ENCODE measurements around the gene PRM1.
A peak's percentile ranks its signal among the peaks of the same experiment; 100 is the strongest.

The PRM1 gene

GRCh38 chr16:11254913-11255736 is 26.0 kb downstream of the PRM1 start:
- peak overlapping the region; percentile 48 for H3K4me3 ChIP-seq (ENCODE audit: low read depth, low read length)
- DNase-seq (ENCODE audit: low read depth): peak; percentile 69
- TF ChIP-seq, protein P1, sequence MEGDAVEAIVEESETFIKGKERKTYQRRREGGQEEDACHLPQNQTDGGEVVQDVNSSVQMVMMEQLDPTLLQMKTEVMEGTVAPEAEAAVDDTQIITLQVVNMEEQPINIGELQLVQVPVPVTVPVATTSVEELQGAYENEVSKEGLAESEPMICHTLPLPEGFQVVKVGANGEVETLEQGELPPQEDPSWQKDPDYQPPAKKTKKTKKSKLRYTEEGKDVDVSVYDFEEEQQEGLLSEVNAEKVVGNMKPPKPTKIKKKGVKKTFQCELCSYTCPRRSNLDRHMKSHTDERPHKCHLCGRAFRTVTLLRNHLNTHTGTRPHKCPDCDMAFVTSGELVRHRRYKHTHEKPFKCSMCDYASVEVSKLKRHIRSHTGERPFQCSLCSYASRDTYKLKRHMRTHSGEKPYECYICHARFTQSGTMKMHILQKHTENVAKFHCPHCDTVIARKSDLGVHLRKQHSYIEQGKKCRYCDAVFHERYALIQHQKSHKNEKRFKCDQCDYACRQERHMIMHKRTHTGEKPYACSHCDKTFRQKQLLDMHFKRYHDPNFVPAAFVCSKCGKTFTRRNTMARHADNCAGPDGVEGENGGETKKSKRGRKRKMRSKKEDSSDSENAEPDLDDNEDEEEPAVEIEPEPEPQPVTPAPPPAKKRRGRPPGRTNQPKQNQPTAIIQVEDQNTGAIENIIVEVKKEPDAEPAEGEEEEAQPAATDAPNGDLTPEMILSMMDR (IDR thresholded peaks at IDR 0.05; ENCODE audit: low read depth, low read length): peak; percentile 6
- TF ChIP-seq POLR2A (IDR thresholded peaks at IDR 0.05; ENCODE audit: extremely low read depth, insufficient read length): no peak

DNA sequence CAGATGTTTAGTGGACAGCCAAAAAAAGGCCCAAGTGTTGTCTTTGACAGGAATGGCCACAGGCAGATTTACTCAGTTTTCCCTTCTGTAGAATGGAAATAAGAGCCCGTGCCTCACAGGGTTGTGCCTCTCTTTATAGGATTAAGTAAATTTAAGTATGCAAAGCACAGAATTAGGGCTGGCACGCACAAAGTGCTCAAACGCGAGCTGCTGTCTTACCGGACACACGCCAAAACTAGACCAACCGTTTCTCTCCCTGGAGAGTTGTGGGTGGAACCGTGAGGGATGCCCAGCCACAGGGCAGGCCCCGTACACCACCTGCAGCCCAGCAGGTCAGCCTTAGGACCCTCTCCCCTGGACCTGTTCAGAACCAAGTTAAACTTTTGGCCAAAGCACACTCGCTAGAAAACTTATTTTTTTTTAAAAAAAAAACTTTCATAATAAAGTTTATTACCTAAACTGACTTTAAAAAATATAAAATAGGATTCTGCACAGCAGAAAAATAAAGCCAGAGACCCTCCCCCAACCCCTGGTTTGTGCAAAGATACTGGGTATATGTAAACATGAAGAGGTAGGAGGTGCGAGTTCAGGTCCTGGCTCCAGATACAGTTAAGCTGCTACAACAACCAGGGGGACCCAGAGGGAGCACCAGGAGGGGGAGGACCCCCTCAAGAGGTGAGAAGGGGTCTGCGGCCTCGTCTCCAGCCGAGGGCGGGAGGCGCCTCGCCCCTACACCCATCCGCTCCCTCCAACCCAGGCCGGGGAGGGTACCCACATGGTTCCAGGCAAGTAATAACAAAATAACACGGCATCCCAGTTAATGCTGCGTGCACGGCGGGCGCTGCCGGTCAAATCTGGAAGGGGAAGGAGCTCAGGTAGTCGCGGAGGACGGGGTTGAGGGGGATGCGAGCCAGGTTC is 26.9 kb downstream of the PRM1 start:
- TF ChIP-seq MAX (IDR thresholded peaks at IDR 0.05; ENCODE audit: low read depth, low read length) (0 out of 2 replicates have a peak, but pooled peaks have one; percentile 28), POLR2A (IDR thresholded peaks at IDR 0.05; ENCODE audit: extremely low read depth, insufficient read length) (no peak)
- peak overlapping the region; percentile 48 for H3K4me3 ChIP-seq (ENCODE audit: low read depth, low read length)
- peak; percentile 75 for DNase-seq (ENCODE audit: low read depth)

GRCh38 chr16:11253009-11253994 is 27.8 kb downstream of the PRM1 start:
- TF ChIP-seq POLR2A (IDR thresholded peaks at IDR 0.05; ENCODE audit: extremely low read depth, insufficient read length) (no peak), MAX (IDR thresholded peaks at IDR 0.05; ENCODE audit: low read depth, low read length) (no peak), MYC (IDR thresholded peaks at IDR 0.05; ENCODE audit: low read depth, low read length) (no peak)
- TF ChIP-seq, protein P1 (IDR thresholded peaks at IDR 0.05; ENCODE audit: low read depth, low read length): no peak
- DNase-seq (ENCODE audit: low read depth): peak; percentile 61
- H3K4me3 ChIP-seq (ENCODE audit: low read depth, low read length): peak overlapping the region; percentile 48

- no peak for TF ChIP-seq MAX (IDR thresholded peaks at IDR 0.05; ENCODE audit: low read depth, low read length)
- TF ChIP-seq, protein P1 (IDR thresholded peaks at IDR 0.05; ENCODE audit: low read depth, low read length): no peak
- TF ChIP-seq MYC (IDR thresholded peaks at IDR 0.05; ENCODE audit: low read depth, low read length): no peak
- TF ChIP-seq POLR2A (IDR thresholded peaks at IDR 0.05; ENCODE audit: extremely low read depth, insufficient read length): no peak
- H3K4me3 ChIP-seq (ENCODE audit: low read depth, low read length): no peak overlapping the region
Observed at GRCh38 chr16:11252482-11252931, 28.6 kb downstream of the PRM1 start.

GRCh38 chr16:11251525-11252481 is 29.3 kb downstream of the PRM1 start:
- TF ChIP-seq, protein P1 (IDR thresholded peaks at IDR 0.05; ENCODE audit: low read depth, low read length): no peak
- TF ChIP-seq POLR2A (IDR thresholded peaks at IDR 0.05; ENCODE audit: extremely low read depth, insufficient read length): no peak
- no peak for TF ChIP-seq MAX (IDR thresholded peaks at IDR 0.05; ENCODE audit: low read depth, low read length)
- TF ChIP-seq MYC (IDR thresholded peaks at IDR 0.05; ENCODE audit: low read depth, low read length): no peak
- no peak overlapping the region for H3K4me3 ChIP-seq (ENCODE audit: low read depth, low read length)
- peak; percentile 59 for DNase-seq (ENCODE audit: low read depth)

More at GRCh38 chr16:11252482-11252931, 28.6 kb downstream of the PRM1 start:
- DNase-seq (ENCODE audit: low read depth): no peak
